OCI-LY3 (cell line): ENCODE measurements around the gene OR10S1.

Experiments
- EZH2phosphoT487 ChIP-seq: fragments of 200-600 bp; shearing (Covaris generic); IDR thresholded peaks from 2 replicates; pipeline ENCODE4 v1.6.1; 2018; ENCODE audit warnings: antibody characterized with exemption, mixed run types, low read depth
- TF ChIP-seq, protein P1 (sequence below): fragments of 200-600, 300-600 bp; sonication (generic); IDR thresholded peaks from 2 replicates; pipeline ENCODE4 v1.5.1; 2014; ENCODE audit warnings: antibody characterized with exemption, low read length, low read depth

DNA sequence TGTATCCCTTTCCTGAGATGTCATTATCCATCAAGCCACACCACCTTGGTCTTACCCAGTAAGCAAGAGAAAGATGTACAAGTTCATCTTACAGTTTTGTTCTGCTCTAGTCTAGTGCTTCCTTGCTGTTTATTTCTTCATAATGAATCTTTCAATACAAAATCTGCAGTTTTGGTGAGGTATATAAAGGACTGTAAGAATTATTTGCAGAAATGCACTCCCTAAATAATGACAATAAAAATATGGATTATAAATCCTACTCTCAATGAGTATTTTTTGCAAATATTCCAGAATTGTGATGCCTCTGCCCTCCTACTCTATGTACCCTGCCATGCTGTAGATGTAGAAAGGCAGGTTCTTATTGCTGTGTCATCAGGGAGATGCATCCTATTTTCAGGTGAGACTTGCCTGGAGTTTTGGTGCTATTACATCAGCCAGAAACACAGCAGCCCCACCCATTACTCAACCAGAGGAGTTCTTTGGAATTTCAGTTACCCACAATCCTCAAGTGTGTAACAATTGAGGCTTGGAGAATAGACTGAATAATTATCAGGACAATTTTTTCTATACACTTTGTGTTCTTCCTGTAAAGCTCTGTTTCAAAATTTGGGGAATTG is at the start of gene OR10S1:
- TF ChIP-seq, protein P1, sequence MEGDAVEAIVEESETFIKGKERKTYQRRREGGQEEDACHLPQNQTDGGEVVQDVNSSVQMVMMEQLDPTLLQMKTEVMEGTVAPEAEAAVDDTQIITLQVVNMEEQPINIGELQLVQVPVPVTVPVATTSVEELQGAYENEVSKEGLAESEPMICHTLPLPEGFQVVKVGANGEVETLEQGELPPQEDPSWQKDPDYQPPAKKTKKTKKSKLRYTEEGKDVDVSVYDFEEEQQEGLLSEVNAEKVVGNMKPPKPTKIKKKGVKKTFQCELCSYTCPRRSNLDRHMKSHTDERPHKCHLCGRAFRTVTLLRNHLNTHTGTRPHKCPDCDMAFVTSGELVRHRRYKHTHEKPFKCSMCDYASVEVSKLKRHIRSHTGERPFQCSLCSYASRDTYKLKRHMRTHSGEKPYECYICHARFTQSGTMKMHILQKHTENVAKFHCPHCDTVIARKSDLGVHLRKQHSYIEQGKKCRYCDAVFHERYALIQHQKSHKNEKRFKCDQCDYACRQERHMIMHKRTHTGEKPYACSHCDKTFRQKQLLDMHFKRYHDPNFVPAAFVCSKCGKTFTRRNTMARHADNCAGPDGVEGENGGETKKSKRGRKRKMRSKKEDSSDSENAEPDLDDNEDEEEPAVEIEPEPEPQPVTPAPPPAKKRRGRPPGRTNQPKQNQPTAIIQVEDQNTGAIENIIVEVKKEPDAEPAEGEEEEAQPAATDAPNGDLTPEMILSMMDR: no peak
- no peak for TF ChIP-seq EZH2phosphoT487
